LNCAP (cell line): ENCODE data around the gene CCL4L2.
"Not testable (repeated sequence)": the region's sequence is repeated elsewhere in the genome, so short reads cannot be mapped to it uniquely, and the experiment has no call there.

ENCODE experiments used
- CTCF ChIP-seq: fragments of 450-650 bp; IDR thresholded peaks from 2 replicates; pipeline ENCODE4 v1.5.1; 2017; ENCODE audit warnings: mild to moderate bottlenecking

The CCL4L2 gene

GRCh38 chr17:36210439-36211211, at the start of gene CCL4L2:
Gene CCL4L2, plus strand, starts transcription at chr17:36211063.
- TF ChIP-seq CTCF = not testable (repeated sequence)

GRCh38 chr17:36176536-36176935, 34.3 kb upstream of the CCL4L2 start, which contains the start of gene TBC1D3B:
Gene TBC1D3B, minus strand, starts transcription at chr17:36176636. Its CDS starts 1,586 bp downstream, at chr17:36175050.
- TF ChIP-seq CTCF = not testable (repeated sequence)

DNA sequence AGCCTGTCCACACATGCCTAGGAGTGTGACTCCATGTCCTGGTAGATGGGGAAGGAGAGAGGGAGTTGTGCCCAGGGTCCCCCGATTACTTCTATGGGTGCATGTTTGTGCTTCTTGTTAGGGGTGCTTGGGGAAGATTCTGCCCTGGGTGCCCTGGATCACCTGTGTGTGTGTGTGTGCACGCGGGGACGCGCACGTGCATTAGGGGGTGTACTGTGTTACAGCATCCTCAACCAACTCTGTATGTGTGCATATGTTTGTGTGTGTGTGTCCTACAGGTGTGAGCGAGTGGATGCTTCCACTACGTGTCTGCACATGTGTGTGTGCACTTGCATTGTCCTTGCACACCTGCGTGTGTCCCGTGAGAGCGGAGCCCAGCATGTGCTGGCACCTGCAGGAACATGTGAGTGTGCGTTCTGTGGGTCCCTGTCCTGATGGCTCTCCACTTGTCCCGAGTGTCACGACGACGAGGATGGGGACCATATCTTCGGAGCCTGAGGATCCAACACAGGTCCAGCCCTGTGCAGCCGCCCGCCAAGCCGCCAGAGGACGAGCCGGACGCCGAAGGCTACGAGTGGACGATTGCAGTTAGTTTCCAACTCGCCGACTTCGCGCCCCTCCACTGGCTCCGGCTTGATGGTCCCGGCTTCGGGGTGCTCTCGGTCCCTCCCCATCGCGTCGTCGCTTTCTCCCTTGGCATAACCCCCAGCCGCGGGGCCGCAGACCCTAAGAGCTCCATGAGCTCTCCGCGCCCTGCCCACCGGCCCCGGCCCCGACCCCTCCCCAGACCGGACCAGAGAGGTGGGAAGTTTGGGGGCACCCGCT, 28.5 kb upstream of the CCL4L2 start:
- TF ChIP-seq CTCF = no peak

GRCh38 chr17:36183001-36183971, 27.6 kb upstream of the CCL4L2 start:
- TF ChIP-seq CTCF = no peak

DNA sequence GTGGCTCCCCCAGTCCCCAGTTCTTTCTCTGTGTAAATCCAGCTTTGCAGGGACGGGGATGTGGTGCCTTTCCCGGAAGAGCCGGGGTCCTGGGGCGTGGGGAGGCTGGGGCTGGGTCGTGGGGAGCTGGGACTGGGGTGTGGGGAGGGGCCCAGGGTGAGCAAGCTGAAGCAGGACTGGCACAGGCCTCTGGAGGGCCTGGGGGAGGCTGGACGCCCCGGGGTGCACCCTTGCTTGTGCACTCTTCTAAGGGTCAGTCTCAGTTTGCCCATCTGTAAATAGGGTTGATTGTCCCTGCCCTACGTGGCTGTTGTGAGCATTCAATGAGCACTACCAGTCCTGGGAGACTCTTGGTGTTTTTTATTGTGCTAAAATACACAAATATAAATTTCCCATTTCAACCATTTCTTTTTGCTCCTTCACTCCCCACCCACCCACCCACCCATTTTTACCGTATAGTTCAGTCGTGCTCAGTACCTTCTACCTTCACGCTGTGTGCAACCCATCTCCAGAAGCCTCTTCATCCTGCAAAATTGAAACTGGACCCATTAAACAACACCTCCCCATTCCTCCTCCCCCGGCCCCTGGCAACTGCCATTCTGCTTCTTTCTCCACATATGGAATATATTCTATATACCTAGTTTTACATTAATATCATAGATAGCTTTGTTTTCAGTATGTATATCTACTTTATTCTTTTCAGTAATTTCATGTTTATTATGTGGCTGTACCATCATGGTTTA, 26.7 kb upstream of the CCL4L2 start:
- no peak for TF ChIP-seq CTCF

DNA sequence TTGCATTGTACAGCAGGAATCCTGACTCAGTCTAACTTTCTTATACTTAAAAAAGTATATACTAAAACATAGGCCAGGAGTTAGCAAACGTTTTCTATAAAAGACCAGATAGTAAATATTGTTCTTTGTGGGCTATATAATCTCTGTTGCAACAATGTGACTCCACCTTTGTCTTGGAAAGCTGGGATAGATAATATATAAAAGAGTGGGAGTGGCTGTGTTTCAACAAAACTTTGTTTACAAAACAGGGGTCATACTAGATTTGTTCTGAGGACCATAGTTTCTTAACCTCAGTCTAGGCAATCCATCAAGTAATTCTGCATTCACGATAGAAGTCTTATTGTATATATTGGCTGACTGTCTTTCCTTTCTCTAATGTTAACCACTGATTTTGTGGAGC, 25.4 kb upstream of the CCL4L2 start:
- TF ChIP-seq CTCF = no peak
